Neural crest cell (in vitro differentiated cells): ENCODE results near the gene CDC6. TPM values are rescaled to one million over a fixed set of nuclear protein-coding genes. Genes with fewer than 3 reads are reported as not detected.

Experiments
- DNase-seq: peaks from one replicate; pipeline ENCODE4 v3.0.0; 2021; ENCODE audit warnings: low read depth, mixed read lengths, low spot score
- H3K27ac Mint-ChIP-seq: one replicate; pipeline ENCODE4 v1.8.0; 2021; ENCODE audit warnings: mild to moderate bottlenecking, mixed read lengths; ENCODE audit not compliant: unreplicated experiment
- H3K27me3 Mint-ChIP-seq: 2 replicates; pipeline ENCODE4 v1.8.0; 2021; ENCODE audit warnings: low read depth, mild to moderate bottlenecking, mixed read lengths
- H3K36me3 Mint-ChIP-seq: 2 replicates; pipeline ENCODE4 v1.8.0; 2021; ENCODE audit warnings: low read depth, mild to moderate bottlenecking, mixed read lengths
- H3K4me1 Mint-ChIP-seq: 2 replicates; pipeline ENCODE4 v1.8.0; 2021; ENCODE audit warnings: mixed read lengths
- H3K4me3 Mint-ChIP-seq: one replicate; pipeline ENCODE4 v1.8.0; 2021; ENCODE audit warnings: mild to moderate bottlenecking, mixed read lengths
- H3K9me3 Mint-ChIP-seq: 2 replicates; pipeline ENCODE4 v1.8.0; 2021; ENCODE audit warnings: mixed read lengths
- CTCF ChIP-seq: fragments of 200-600 bp; sonication (generic); conservative IDR thresholded peaks from 2 replicates; pipeline ENCODE4 v1.5.0; 2021; ENCODE audit warnings: antibody characterized with exemption, mild to moderate bottlenecking
- total RNA-seq: library from RNA; stranded (reverse); gene quantifications from 2 replicates; pipeline ENCODE4 v1.2.1, GENCODE V29; 2021

The CDC6 gene
- total RNA-seq, 1 donor from 2014 or later, result 94.5 TPM

GRCh38 chr17:40343219-40344119, 55.8 kb downstream of the CDC6 start:
- Mint-ChIP-seq H3K4me1 (peaks cover 78% of the 10 kb centered on the region), H3K36me3 (no peaks in the 10 kb centered on the region), H3K27ac (no peak overlapping the region), H3K4me3 (peak overlapping the region; percentile 92), H3K9me3 (no peaks in the 10 kb centered on the region), H3K27me3 (peaks cover 19% of the 10 kb centered on the region)
- no peak for TF ChIP-seq CTCF
- no peak for DNase-seq

GRCh38 chr17:40344421-40345160, 56.9 kb downstream of the CDC6 start:
- Mint-ChIP-seq H3K36me3 (no peaks in the 10 kb centered on the region), H3K4me3 (peak overlapping the region; percentile 92), H3K27me3 (peaks cover 19% of the 10 kb centered on the region), H3K4me1 (peaks cover 80% of the 10 kb centered on the region), H3K9me3 (no peaks in the 10 kb centered on the region), H3K27ac (no peak overlapping the region)
- no peak for DNase-seq
- no peak for TF ChIP-seq CTCF

GRCh38 chr17:40345161-40345993, 57.7 kb downstream of the CDC6 start:
- no peak for DNase-seq
- Mint-ChIP-seq H3K4me3 (peak overlapping the region; percentile 92), H3K9me3 (no peaks in the 10 kb centered on the region), H3K27ac (no peak overlapping the region), H3K4me1 (peaks cover 80% of the 10 kb centered on the region), H3K27me3 (peaks cover 19% of the 10 kb centered on the region), H3K36me3 (no peaks in the 10 kb centered on the region)
- no peak for TF ChIP-seq CTCF

GRCh38 chr17:40345994-40346764, 58.5 kb downstream of the CDC6 start:
- peaks cover 82% of the 10 kb centered on the region for H3K4me1 Mint-ChIP-seq
- DNase-seq, result no peak

More at GRCh38 chr17:40345994-40346764, 58.5 kb downstream of the CDC6 start:
- no peaks in the 10 kb centered on the region for H3K9me3 Mint-ChIP-seq
- H3K27me3 Mint-ChIP-seq, result peaks cover 19% of the 10 kb centered on the region
- TF ChIP-seq CTCF, result no peak
- H3K4me3 Mint-ChIP-seq, result peak overlapping the region; percentile 88
- H3K36me3 Mint-ChIP-seq, result no peaks in the 10 kb centered on the region
- H3K27ac Mint-ChIP-seq, result no peak overlapping the region
